ENCODE results near the gene BPIFA1. TPM values are rescaled to one million over a fixed set of nuclear protein-coding genes. Genes with fewer than 3 reads are reported as not detected.

The BPIFA1 gene
- total and polyA plus RNA-seq, 2 experiments from 2014 or later, result not detected

DNA sequence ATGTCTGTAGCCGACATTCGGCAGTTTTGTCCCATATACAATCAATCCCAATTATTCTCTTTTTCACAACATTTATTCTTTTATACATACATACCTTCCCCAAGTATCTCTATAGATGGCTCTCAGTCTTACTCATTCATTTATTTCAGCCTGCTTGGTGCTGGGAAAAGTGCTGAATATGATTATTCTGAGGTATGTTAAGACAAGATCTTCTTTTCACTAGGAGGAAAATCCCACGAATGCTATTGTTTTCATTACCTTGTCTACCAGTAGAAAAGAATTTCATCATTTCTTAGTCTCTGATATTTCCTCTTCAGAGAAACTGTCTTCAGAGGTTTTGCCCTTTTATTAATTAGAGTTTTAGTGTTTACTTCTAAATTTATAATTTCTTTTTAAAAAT lies 32.4 kb upstream of the BPIFA1 start:
- DNase-seq (ENCODE audit: low spot score) (no peak), ATAC-seq (no peak)
- Histone ChIP-seq H3K4me1 (ENCODE audit: insufficient read depth) (no peaks in the 10 kb centered on the region), H4K20me1 (replicated peaks; ENCODE audit: insufficient read depth) (no peaks in the 10 kb centered on the region), H3K4me3 (no peak overlapping the region), H2AFZ (no peak overlapping the region), H3K27ac (ENCODE audit: low read depth) (no peak overlapping the region), H3F3A (replicated peaks; ENCODE audit: low read depth) (no peaks in the 10 kb centered on the region), H3K9me2 (ENCODE audit: insufficient read depth) (no peaks in the 10 kb centered on the region), H3K36me3 (ENCODE audit: insufficient read depth) (no peaks in the 10 kb centered on the region), H3K27me3 (ENCODE audit: insufficient read depth) (no peaks in the 10 kb centered on the region), H3K4me2 (no peak overlapping the region), H3K79me2 (replicated peaks; ENCODE audit: insufficient read depth) (no peaks in the 10 kb centered on the region)
- no peaks in the 10 kb centered on the region; the same call in 2 of the 3 replicates for H3K9me3 Mint-ChIP-seq
- no peak overlapping the region for H3K4me3 Mint-ChIP-seq
- H3K36me3 Mint-ChIP-seq (ENCODE audit: low read depth), result no peaks in the 10 kb centered on the region
- peaks cover 2% of the 10 kb centered on the region for H3K27me3 Mint-ChIP-seq (ENCODE audit: insufficient read depth, low read depth, poor library complexity)
- TF ChIP-seq NANOG (IDR thresholded peaks at IDR 0.05; ENCODE audit: borderline replicate concordance) (no peak), ETS1 (IDR thresholded peaks at IDR 0.05) (no peak), EZH2 (IDR thresholded peaks at IDR 0.05; ENCODE audit: low read depth, unreplicated experiment) (no peak)
- TF ChIP-seq, protein P1, sequence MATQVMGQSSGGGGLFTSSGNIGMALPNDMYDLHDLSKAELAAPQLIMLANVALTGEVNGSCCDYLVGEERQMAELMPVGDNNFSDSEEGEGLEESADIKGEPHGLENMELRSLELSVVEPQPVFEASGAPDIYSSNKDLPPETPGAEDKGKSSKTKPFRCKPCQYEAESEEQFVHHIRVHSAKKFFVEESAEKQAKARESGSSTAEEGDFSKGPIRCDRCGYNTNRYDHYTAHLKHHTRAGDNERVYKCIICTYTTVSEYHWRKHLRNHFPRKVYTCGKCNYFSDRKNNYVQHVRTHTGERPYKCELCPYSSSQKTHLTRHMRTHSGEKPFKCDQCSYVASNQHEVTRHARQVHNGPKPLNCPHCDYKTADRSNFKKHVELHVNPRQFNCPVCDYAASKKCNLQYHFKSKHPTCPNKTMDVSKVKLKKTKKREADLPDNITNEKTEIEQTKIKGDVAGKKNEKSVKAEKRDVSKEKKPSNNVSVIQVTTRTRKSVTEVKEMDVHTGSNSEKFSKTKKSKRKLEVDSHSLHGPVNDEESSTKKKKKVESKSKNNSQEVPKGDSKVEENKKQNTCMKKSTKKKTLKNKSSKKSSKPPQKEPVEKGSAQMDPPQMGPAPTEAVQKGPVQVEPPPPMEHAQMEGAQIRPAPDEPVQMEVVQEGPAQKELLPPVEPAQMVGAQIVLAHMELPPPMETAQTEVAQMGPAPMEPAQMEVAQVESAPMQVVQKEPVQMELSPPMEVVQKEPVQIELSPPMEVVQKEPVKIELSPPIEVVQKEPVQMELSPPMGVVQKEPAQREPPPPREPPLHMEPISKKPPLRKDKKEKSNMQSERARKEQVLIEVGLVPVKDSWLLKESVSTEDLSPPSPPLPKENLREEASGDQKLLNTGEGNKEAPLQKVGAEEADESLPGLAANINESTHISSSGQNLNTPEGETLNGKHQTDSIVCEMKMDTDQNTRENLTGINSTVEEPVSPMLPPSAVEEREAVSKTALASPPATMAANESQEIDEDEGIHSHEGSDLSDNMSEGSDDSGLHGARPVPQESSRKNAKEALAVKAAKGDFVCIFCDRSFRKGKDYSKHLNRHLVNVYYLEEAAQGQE (IDR thresholded peaks at IDR 0.05; ENCODE audit: unreplicated experiment), result no peak
- H3K27ac Mint-ChIP-seq, result no peak overlapping the region
- no peaks in the 10 kb centered on the region for H3K4me1 Mint-ChIP-seq

- Histone ChIP-seq H3F3A (replicated peaks; ENCODE audit: low read depth) (no peaks in the 10 kb centered on the region), H3K36me3 (ENCODE audit: insufficient read depth) (no peaks in the 10 kb centered on the region), H3K9me2 (ENCODE audit: insufficient read depth) (no peaks in the 10 kb centered on the region), H2AFZ (no peak overlapping the region), H3K4me2 (no peak overlapping the region), H3K27ac (ENCODE audit: low read depth) (no peak overlapping the region), H3K27me3 (ENCODE audit: insufficient read depth) (no peaks in the 10 kb centered on the region), H3K4me1 (ENCODE audit: insufficient read depth) (no peaks in the 10 kb centered on the region), H3K79me2 (replicated peaks; ENCODE audit: insufficient read depth) (no peaks in the 10 kb centered on the region), H3K4me3 (no peak overlapping the region), H4K20me1 (replicated peaks; ENCODE audit: insufficient read depth) (no peaks in the 10 kb centered on the region)
- peak; percentile 82 for ATAC-seq
- no peak for TF ChIP-seq JUNB (IDR thresholded peaks at IDR 0.05; ENCODE audit: unreplicated experiment)
- TF ChIP-seq, protein P1 (IDR thresholded peaks at IDR 0.05; ENCODE audit: unreplicated experiment), result peak; percentile 96
- H3K4me3 Mint-ChIP-seq, result no peak overlapping the region
- no peaks in the 10 kb centered on the region for H3K36me3 Mint-ChIP-seq (ENCODE audit: low read depth)
- no peaks in the 10 kb centered on the region for H3K4me1 Mint-ChIP-seq
- peaks cover 4% of the 10 kb centered on the region for H3K27me3 Mint-ChIP-seq (ENCODE audit: insufficient read depth, low read depth, poor library complexity)
- no peaks in the 10 kb centered on the region; the same call in 2 of the 3 replicates for H3K9me3 Mint-ChIP-seq
- no peak overlapping the region for H3K27ac Mint-ChIP-seq
- DNase-seq (ENCODE audit: low spot score), result peak; percentile 93
Observed at GRCh38 chr20:33209789-33210188, 26.0 kb upstream of the BPIFA1 start.

All from GM23338 (cell line).